Pancreas (tissue), 10 donors: Measurements from ENCODE around the gene OPCML. TPM values are rescaled to one million over a fixed set of nuclear protein-coding genes. Genes with fewer than 3 reads are reported as not detected.

ENCODE experiments used
- ATAC-seq, 4 donors: fragments of 200-7000 bp; cut with Tn5 transposase; one replicate each; pipeline versions ENCODE4 v1.8.0 to v1.9.1; 2020; ENCODE audit warnings: mild to moderate bottlenecking in 4 of 4, moderate library complexity in 4 of 4
- DNase-seq, 6 donors: peaks; one replicate each; pipeline ENCODE4 v3.0.0-alpha.2; 2020
- FAIRE-seq: peaks from 2 replicates; lab custom pipeline; 2012; peaks lifted over from hg19 to GRCh38; lab: Jason Lieb, UNC
- H3K27ac ChIP-seq, 4 donors: fragments of 200-600 bp; sonication (generic); 1 replicate in 3 of 4; 2 replicates in 1 of 4; pipeline versions ENCODE4 v1.5.0 to v1.8.0; 2020
- H3K27me3 ChIP-seq, 4 donors: fragments of 200-600 bp; one replicate each; pipeline ENCODE4 v1.8.0; 2021
- H3K36me3 ChIP-seq, 3 donors: fragments of 200-600 bp; sonication (generic) in 1 of 3; one replicate each; pipeline versions ENCODE4 v1.5.0 to v1.8.0; 2020 to 2021
- H3K4me1 ChIP-seq, 3 donors: fragments of 200-600 bp; one replicate each; pipeline ENCODE4 v1.8.0; 2021
- H3K4me3 ChIP-seq, 4 donors: fragments of 200-600 bp; sonication (generic) in 2 of 4; one replicate each; pipeline versions ENCODE4 v1.5.0 to v1.8.0; 2020 to 2021
- H3K9me3 ChIP-seq, 4 donors: fragments of 200-600 bp; one replicate each; pipeline ENCODE4 v1.8.0; 2021
- CTCF ChIP-seq, 4 donors: fragments of 200-600 bp; sonication (generic) in 3 of 4; IDR thresholded peaks; one replicate each; pipeline versions ENCODE4 v1.5.0 to v1.8.0; 2021; ENCODE audit warnings: antibody characterized with exemption in 4 of 4
- WGBS, 2 donors: extraction: QIAGEN DNeasy Blood & Tissue Kit; methylation state at CpG; one replicate each; pipeline ENCODE4 v1.1.7; 2013; 5-methylcytosine and 5-hydroxymethylcytosine counted together
- intact Hi-C, 3 donors: fragments of 100-400 bp; cut with DNase I; formaldehyde crosslinking; loops; one replicate each; pipeline versions ENCODE4 v1.11.1 to v1.14.2; 2022
- polyA plus RNA-seq, 2 donors: library from polyadenylated mRNA; stranded (reverse); fragments of 200-250 nt; gene quantifications; one replicate each; pipeline ENCODE4 v1.2.3, GENCODE V29; 2013
- total RNA-seq, 6 donors: library from RNA; stranded (reverse); fragmentation: NEBNext Ultra II Directional in 4 of 6; extraction: Animal tissue kit (Norgen Biotek cat#: 25700) in 4 of 6; gene quantifications; one replicate each; pipeline versions ENCODE4 v1.2.1 to v1.2.4, GENCODE V29; 2021 to 2023
- donor health status: healthy with polysubstance abuse.
- donor health status: DM: no; HTN: no; CAD: no; lungs with moderate emphysema.
- donor health status: DM: no; HTN: no; CAD: no.
- donor health status: control.
- donor health status: control.
- donor health status: Bipolar disorder and iron deficiency.
- donor health status: DM: yes; HTN: yes; CAD: no.
- donor health status: DM: no; HTN: no; CAD: no.
- donor health status: DM: no; HTN: no; CAD: no.
- donor health status: DM: yes; HTN: yes; CAD: no.

The OPCML gene
- total and polyA plus RNA-seq, 8 donors: 0.05 to 0.31 (median 0.19) TPM

- no peak for TF ChIP-seq CTCF (IDR thresholded peaks at IDR 0.05)
- ATAC-seq: no peak
- DNase-seq: no peak
- H3K9me3 ChIP-seq: no peaks in the 10 kb centered on the region
- no peaks in the 10 kb centered on the region for H3K27me3 ChIP-seq
- no peak overlapping the region for H3K27ac ChIP-seq
- no peaks in the 10 kb centered on the region for H3K36me3 ChIP-seq
- no peak overlapping the region for H3K4me3 ChIP-seq
- no peak for FAIRE-seq
- no peaks in the 10 kb centered on the region for H3K4me1 ChIP-seq
- 68 to 83% methylated on average over 8 of the region's 8 CpGs for WGBS, 2 donors
- intact Hi-C loops: no loop called here
These were observed 1102.6 kb downstream of the OPCML start for GRCh38 chr11:132429685-132430084.

- no peaks in the 10 kb centered on the region for H3K9me3 ChIP-seq
- H3K27me3 ChIP-seq: no peaks in the 10 kb centered on the region
- DNase-seq: no peak
- no peaks in the 10 kb centered on the region for H3K4me1 ChIP-seq
- H3K27ac ChIP-seq: no peak overlapping the region
- no peak overlapping the region for H3K4me3 ChIP-seq
- 65 to 71% methylated on average over 6 of the region's 6 CpGs for WGBS, 2 donors
- peak in 1 of 4 donors; percentile 43 for ATAC-seq
- intact Hi-C loops: no loop called here
- no peaks in the 10 kb centered on the region for H3K36me3 ChIP-seq
- TF ChIP-seq CTCF (IDR thresholded peaks at IDR 0.05): no peak
- FAIRE-seq: no peak
These were observed 1104.7 kb downstream of the OPCML start for GRCh38 chr11:132427611-132428010.

DNA sequence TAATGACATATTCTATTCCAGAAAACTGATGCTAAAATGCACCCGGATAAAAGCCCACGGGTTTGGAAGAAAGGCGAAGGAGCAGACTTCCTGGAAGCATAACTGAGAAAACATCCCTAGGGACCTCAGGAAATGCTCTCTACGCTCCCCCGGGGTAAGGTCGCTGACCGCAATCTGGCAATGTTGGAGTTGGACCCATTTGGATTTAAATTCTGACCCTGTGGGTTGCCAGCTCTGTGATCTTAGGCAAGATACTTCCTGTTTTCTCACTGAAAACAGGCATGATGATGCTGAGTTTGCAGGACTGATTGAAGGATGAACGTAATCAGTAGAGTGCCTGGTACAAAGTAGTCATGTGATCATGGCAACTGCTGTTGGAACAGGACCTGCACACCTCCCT is 1107.9 kb downstream of the OPCML start:
- no peak for FAIRE-seq
- intact Hi-C loops: no loop called here
- 71 to 75% methylated on average over 8 of the region's 8 CpGs for WGBS, 2 donors

GRCh38 chr11:132423266-132423665 is 1109.0 kb downstream of the OPCML start:
- WGBS, 2 donors: 82 to 91% methylated on average over 4 of the region's 4 CpGs
- intact Hi-C loops: no loop called here
- no peak for FAIRE-seq

More for the DNA sequence above, 1107.9 kb downstream of the OPCML start:
- DNase-seq (no peak), ATAC-seq (peak in 2 of 4 donors; percentile 38 to 43)
- H3K4me3 ChIP-seq: no peak overlapping the region
- TF ChIP-seq CTCF (IDR thresholded peaks at IDR 0.05): no peak
- no peak overlapping the region for H3K27ac ChIP-seq
- H3K27me3 ChIP-seq: peaks cover 0 to 4% (median 0%) of the 10 kb centered on the region in 4 donors
- no peaks in the 10 kb centered on the region for H3K36me3 ChIP-seq
- H3K4me1 ChIP-seq: no peaks in the 10 kb centered on the region
- no peaks in the 10 kb centered on the region for H3K9me3 ChIP-seq

More at GRCh38 chr11:132423266-132423665, 1109.0 kb downstream of the OPCML start:
- DNase-seq: no peak
- no peaks in the 10 kb centered on the region for H3K9me3 ChIP-seq
- TF ChIP-seq CTCF (IDR thresholded peaks at IDR 0.05): no peak
- no peak overlapping the region for H3K27ac ChIP-seq
- peaks cover 0 to 4% (median 0%) of the 10 kb centered on the region in 4 donors for H3K27me3 ChIP-seq
- H3K36me3 ChIP-seq: no peaks in the 10 kb centered on the region
- ATAC-seq: no peak
- H3K4me1 ChIP-seq: no peaks in the 10 kb centered on the region
- H3K4me3 ChIP-seq: no peak overlapping the region
